IMR-90 (cell line): ENCODE measurements around the gene EVA1A.

Source experiments
- BHLHE40 ChIP-seq: fragments of 150-350 bp; IDR thresholded peaks from 2 replicates; pipeline ENCODE4 v1.6.1; 2016; ENCODE audit warnings: mild to moderate bottlenecking, low read depth, low read length
- CEBPB ChIP-seq: IDR thresholded peaks from 2 replicates; pipeline ENCODE4 v1.6.1; 2012; ENCODE audit warnings: low read depth, low read length, improper control_type of control experiment
- CHD1 ChIP-seq: IDR thresholded peaks from 2 replicates; pipeline ENCODE4 v1.6.1; 2012; ENCODE audit warnings: low read depth, low read length, improper control_type of control experiment
- CTCF ChIP-seq: conservative IDR thresholded peaks from 2 replicates; pipeline ENCODE4 v1.5.1; 2012; ENCODE audit warnings: mild to moderate bottlenecking, low read depth, low read length, improper control_type of control experiment
- ELK1 ChIP-seq: fragments of 150-350 bp; IDR thresholded peaks from 2 replicates; pipeline ENCODE4 v1.6.1; 2016; ENCODE audit warnings: low read depth, mild to moderate bottlenecking, low read length, moderate library complexity, borderline replicate concordance
- MAFK ChIP-seq: IDR thresholded peaks from 2 replicates; pipeline ENCODE4 v1.6.1; 2012; ENCODE audit warnings: low read depth, low read length, improper control_type of control experiment
- MAZ ChIP-seq: IDR thresholded peaks from 2 replicates; pipeline ENCODE4 v1.6.1; 2012; ENCODE audit warnings: low read depth, mild to moderate bottlenecking, low read length, improper control_type of control experiment, moderate library complexity, borderline replicate concordance
- MXI1 ChIP-seq: IDR thresholded peaks from 2 replicates; pipeline ENCODE4 v1.6.1; 2012; ENCODE audit warnings: low read depth, mild to moderate bottlenecking, low read length, moderate library complexity, borderline replicate concordance
- POLR2A ChIP-seq: IDR thresholded peaks from 2 replicates; pipeline ENCODE4 v1.6.1; 2012; ENCODE audit warnings: mild to moderate bottlenecking, low read depth, low read length
- RAD21 ChIP-seq: IDR thresholded peaks from 2 replicates; pipeline ENCODE4 v1.6.1; 2012; ENCODE audit warnings: low read length, improper control_type of control experiment
- RFX5 ChIP-seq: IDR thresholded peaks from 2 replicates; pipeline ENCODE4 v1.8.0; 2012; ENCODE audit warnings: low read depth, mild to moderate bottlenecking, low read length, moderate library complexity
- SMC3 ChIP-seq: fragments of 150-350 bp; IDR thresholded peaks from 2 replicates; pipeline ENCODE4 v1.6.1; 2016; ENCODE audit warnings: low read depth, mild to moderate bottlenecking, antibody characterized with exemption, low read length, moderate library complexity
- USF2 ChIP-seq: fragments of 150-350 bp; IDR thresholded peaks from 2 replicates; pipeline ENCODE4 v1.6.1; 2017; ENCODE audit warnings: mild to moderate bottlenecking, antibody characterized with exemption, low read length, low read depth

GRCh38 chr2:75489721-75490120, 71.0 kb downstream of the EVA1A start:
- no peak for TF ChIP-seq POLR2A
- no peak for TF ChIP-seq CTCF
- TF ChIP-seq MAFK, result no peak
- TF ChIP-seq MXI1, result no peak
- no peak for TF ChIP-seq USF2
- TF ChIP-seq RFX5, result no peak
- no peak for TF ChIP-seq MAZ
- TF ChIP-seq SMC3, result no peak
- TF ChIP-seq CHD1, result no peak
- TF ChIP-seq CEBPB, result no peak
- TF ChIP-seq ELK1, result no peak
- no peak for TF ChIP-seq BHLHE40
- TF ChIP-seq RAD21, result no peak
